Neuronal stem cell (in vitro differentiated cells): ENCODE measurements around the gene WHRN.

Experiments used
- DNase-seq: peaks from one replicate; pipeline ENCODE4 v3.0.0-alpha.2; 2013; ENCODE audit warnings: low spot score
- H2AFZ ChIP-seq: one replicate; pipeline ENCODE4 v1.6.1; 2013; ENCODE audit warnings: mild to moderate bottlenecking, low read length, inconsistent platforms
- H2AK5ac ChIP-seq: 2 replicates; pipeline ENCODE4 v1.6.1; 2013; ENCODE audit warnings: low read depth, mild to moderate bottlenecking, inconsistent platforms, low read length, moderate library complexity, mixed read lengths
- H2BK120ac ChIP-seq: 2 replicates; pipeline ENCODE4 v1.6.1; 2013; ENCODE audit warnings: low read depth, mild to moderate bottlenecking, inconsistent platforms, low read length, moderate library complexity, mixed read lengths
- H2BK12ac ChIP-seq: one replicate; pipeline ENCODE4 v1.6.1; 2013; ENCODE audit warnings: low read length, inconsistent platforms
- H2BK15ac ChIP-seq: 2 replicates; pipeline ENCODE4 v1.6.1; 2013; ENCODE audit warnings: mild to moderate bottlenecking, low read length, inconsistent platforms, mixed read lengths
- H2BK5ac ChIP-seq: one replicate; pipeline ENCODE4 v1.6.1; 2013; ENCODE audit warnings: inconsistent platforms, mild to moderate bottlenecking, low read length, moderate library complexity
- H3K14ac ChIP-seq: one replicate; pipeline ENCODE4 v1.6.1; 2013; ENCODE audit warnings: low read length, inconsistent platforms
- H3K18ac ChIP-seq: 2 replicates; pipeline ENCODE4 v1.6.1; 2013; ENCODE audit warnings: low read length, inconsistent platforms
- H3K23ac ChIP-seq: 2 replicates; pipeline ENCODE4 v1.6.1; 2013; ENCODE audit warnings: low read depth, mild to moderate bottlenecking, mixed read lengths, low read length, inconsistent platforms; ENCODE audit not compliant: poor library complexity
- H3K27ac ChIP-seq: replicated peaks from 3 replicates; pipeline ENCODE4 v1.5.1; 2013; ENCODE audit warnings: low read length, inconsistent platforms
- H3K27me3 ChIP-seq, 3 experiments: 2 replicates each; pipeline ENCODE4 v1.6.1; 2013; ENCODE audit warnings: low read length in 3 of 3, mild to moderate bottlenecking in 2 of 3, inconsistent platforms in 1 of 3, low read depth in 1 of 3, mixed read lengths in 1 of 3, moderate library complexity in 1 of 3; ENCODE audit not compliant: control insufficient read depth in 3 of 3, insufficient read depth in 3 of 3
- H3K36me3 ChIP-seq, 2 donors: replicated peaks in 1 of 2; 2 replicates each; pipeline ENCODE4 v1.6.1; 2013; ENCODE audit warnings: low read length in 2 of 2; ENCODE audit not compliant: control insufficient read depth in 2 of 2, insufficient read depth in 2 of 2
- H3K4ac ChIP-seq: 2 replicates; pipeline ENCODE4 v1.6.1; 2013; ENCODE audit warnings: inconsistent platforms, mild to moderate bottlenecking, low read length, moderate library complexity
- H3K4me1 ChIP-seq, 2 donors: 1 replicate in 1 of 2; 2 replicates in 1 of 2; pipeline ENCODE4 v1.6.1; 2013; ENCODE audit warnings: low read length in 2 of 2, low read depth in 1 of 2; ENCODE audit not compliant: control insufficient read depth in 2 of 2, insufficient read depth in 1 of 2
- H3K4me2 ChIP-seq: one replicate; pipeline ENCODE4 v1.6.1; 2013; ENCODE audit warnings: mild to moderate bottlenecking, low read length, inconsistent platforms; ENCODE audit not compliant: insufficient read depth, poor library complexity, severe bottlenecking
- H3K4me3 ChIP-seq, 2 donors: 2 replicates each; pipeline ENCODE4 v1.5.1; 2013; ENCODE audit warnings: low read length in 2 of 2, mild to moderate bottlenecking in 2 of 2, inconsistent platforms in 1 of 2, moderate library complexity in 1 of 2
- H3K79me1 ChIP-seq: one replicate; pipeline ENCODE4 v1.6.1; 2013; ENCODE audit warnings: low read depth, mild to moderate bottlenecking, inconsistent platforms, low read length, moderate library complexity
- H3K9ac ChIP-seq: one replicate; pipeline ENCODE4 v1.6.1; 2013; ENCODE audit warnings: mild to moderate bottlenecking, low read depth, low read length, inconsistent platforms; ENCODE audit not compliant: poor library complexity
- H3K9me3 ChIP-seq, 2 donors: replicated peaks in 1 of 2; 2 replicates each; pipeline versions ENCODE3 to v1.6.1; 2013; ENCODE audit warnings: low read length in 2 of 2, mild to moderate bottlenecking in 2 of 2, inconsistent platforms in 1 of 2, low read depth in 1 of 2, mixed read lengths in 1 of 2, moderate library complexity in 1 of 2; ENCODE audit not compliant: control insufficient read depth in 2 of 2, insufficient read depth in 1 of 2
- H4K8ac ChIP-seq: one replicate; pipeline ENCODE4 v1.6.1; 2013; ENCODE audit warnings: low read depth, mild to moderate bottlenecking, inconsistent platforms, low read length, moderate library complexity
- H4K91ac ChIP-seq: one replicate; pipeline ENCODE4 v1.6.1; 2013; ENCODE audit warnings: low read length, low read depth, mild to moderate bottlenecking, inconsistent platforms; ENCODE audit not compliant: poor library complexity
- WGBS, 2 donors: extraction: QIAGEN DNeasy Blood & Tissue Kit; methylation state at CpG; one replicate each; pipeline ENCODE4 v1.1.7; 2013; ENCODE audit warnings: missing lambda C conversion rate in 2 of 2, mixed read lengths in 1 of 2; ENCODE audit not compliant: insufficient read length in 2 of 2, insufficient replicate concordance in 1 of 2; ENCODE audit errors: extremely low coverage in 2 of 2; 5-methylcytosine and 5-hydroxymethylcytosine counted together

Gene WHRN

GRCh38 chr9:114430457-114430856, 74.8 kb downstream of the WHRN start:
- Histone ChIP-seq H3K36me3 (no peaks in the 10 kb centered on the region), H3K79me1 (no peaks in the 10 kb centered on the region), H2BK5ac (no peak overlapping the region), H3K4ac (no peak overlapping the region), H3K9me3 (no peaks in the 10 kb centered on the region), H4K91ac (no peak overlapping the region), H3K23ac (no peak overlapping the region), H2BK15ac (no peak overlapping the region), H3K18ac (no peak overlapping the region), H2AFZ (no peak overlapping the region), H2AK5ac (no peak overlapping the region), H3K4me3 (no peak overlapping the region), H3K4me2 (no peak overlapping the region), H3K27ac (no peak overlapping the region), H3K27me3 (no peaks in the 10 kb centered on the region), H2BK12ac (no peak overlapping the region), H2BK120ac (no peak overlapping the region), H4K8ac (no peak overlapping the region), H3K4me1 (peaks cover 0 to 1% of the 10 kb centered on the region in 2 donors), H3K9ac (no peak overlapping the region), H3K14ac (no peak overlapping the region)
- WGBS, 2 donors, result no CpG with 5 or more reads among the region's 5 CpGs
- no peak for DNase-seq

GRCh38 chr9:114429488-114429887, 75.8 kb downstream of the WHRN start:
- no CpG with 5 or more reads among the region's 6 CpGs for WGBS, 2 donors
- no peaks in the 10 kb centered on the region for H3K9me3 ChIP-seq
- DNase-seq, result no peak

GRCh38 chr9:114428466-114428865, 76.8 kb downstream of the WHRN start:
- H3K9me3 ChIP-seq, result no peaks in the 10 kb centered on the region
- H2BK120ac ChIP-seq, result no peak overlapping the region
- no peak overlapping the region for H2BK12ac ChIP-seq
- no peaks in the 10 kb centered on the region for H3K27me3 ChIP-seq
- no peaks in the 10 kb centered on the region for H3K4me1 ChIP-seq
- H3K36me3 ChIP-seq, result no peaks in the 10 kb centered on the region
- H4K8ac ChIP-seq, result no peak overlapping the region
- no peak overlapping the region for H3K4me2 ChIP-seq
- no peak overlapping the region for H4K91ac ChIP-seq
- no peak overlapping the region for H3K9ac ChIP-seq
- H3K18ac ChIP-seq, result no peak overlapping the region
- no peak overlapping the region for H3K14ac ChIP-seq
- H3K79me1 ChIP-seq, result no peaks in the 10 kb centered on the region
- no peak overlapping the region for H2BK15ac ChIP-seq
- H3K27ac ChIP-seq, result no peak overlapping the region
- H3K4me3 ChIP-seq, result no peak overlapping the region
- H2AFZ ChIP-seq, result no peak overlapping the region
- H3K23ac ChIP-seq, result no peak overlapping the region
- no peak overlapping the region for H2AK5ac ChIP-seq
- DNase-seq, result no peak
- WGBS, 2 donors, result no CpG with 5 or more reads among the region's 8 CpGs
- H2BK5ac ChIP-seq, result no peak overlapping the region
- H3K4ac ChIP-seq, result no peak overlapping the region

More at GRCh38 chr9:114429488-114429887, 75.8 kb downstream of the WHRN start:
- no peak overlapping the region for H3K4ac ChIP-seq
- no peak overlapping the region for H2BK120ac ChIP-seq
- no peak overlapping the region for H4K8ac ChIP-seq
- no peaks in the 10 kb centered on the region for H3K4me1 ChIP-seq
- no peaks in the 10 kb centered on the region for H3K79me1 ChIP-seq
- H3K27me3 ChIP-seq, result no peaks in the 10 kb centered on the region
- H3K36me3 ChIP-seq, result no peaks in the 10 kb centered on the region
- H3K23ac ChIP-seq, result no peak overlapping the region
- no peak overlapping the region for H2BK15ac ChIP-seq
- no peak overlapping the region for H2BK5ac ChIP-seq
- H4K91ac ChIP-seq, result no peak overlapping the region
- no peak overlapping the region for H2AK5ac ChIP-seq
- H3K9ac ChIP-seq, result no peak overlapping the region
- no peak overlapping the region for H3K4me2 ChIP-seq
- no peak overlapping the region for H2BK12ac ChIP-seq
- no peak overlapping the region for H2AFZ ChIP-seq
- no peak overlapping the region for H3K18ac ChIP-seq
- H3K4me3 ChIP-seq, result no peak overlapping the region
- no peak overlapping the region for H3K27ac ChIP-seq
- H3K14ac ChIP-seq, result no peak overlapping the region

- Histone ChIP-seq H3K27ac (no peak overlapping the region), H3K18ac (no peak overlapping the region), H2BK15ac (no peak overlapping the region), H3K23ac (no peak overlapping the region), H3K14ac (no peak overlapping the region), H4K91ac (no peak overlapping the region), H3K9me3 (no peaks in the 10 kb centered on the region), H3K4me3 (no peak overlapping the region), H3K4me1 (no peaks in the 10 kb centered on the region), H2AK5ac (no peak overlapping the region), H3K4ac (no peak overlapping the region), H3K79me1 (no peaks in the 10 kb centered on the region), H2BK120ac (no peak overlapping the region), H2BK12ac (no peak overlapping the region), H2BK5ac (no peak overlapping the region), H3K27me3 (no peaks in the 10 kb centered on the region), H3K36me3 (no peaks in the 10 kb centered on the region), H3K9ac (no peak overlapping the region), H3K4me2 (no peak overlapping the region), H2AFZ (no peak overlapping the region), H4K8ac (no peak overlapping the region)
- DNase-seq, result no peak
- no CpG with 5 or more reads among the region's 4 CpGs for WGBS, 2 donors
Observed at GRCh38 chr9:114427644-114428043, 77.6 kb downstream of the WHRN start.
